Right ventricle myocardium inferior (tissue), 1 donor: ENCODE data around the gene NFKBIE. TPM values are rescaled to one million over a fixed set of nuclear protein-coding genes. Genes with fewer than 3 reads are reported as not detected.

ENCODE experiments used
- total RNA-seq: library from RNA; stranded (reverse); fragmentation: NEBNext Ultra II Directional; extraction: Animal tissue kit (Norgen Biotek cat#: 25700); gene quantifications from one replicate; pipeline ENCODE4 v1.2.1, GENCODE V29; 2021
- donor health status: DM: no; HTN: yes; CAD: no; lungs with severe emphysema.

The NFKBIE gene
- total RNA-seq, 1 donor from 2014 or later, result 2.4 TPM

Other genes starting within 250 kb of the NFKBIE start
- gene MRPL14, start 138.1 kb downstream of the NFKBIE start, total RNA-seq, result 41.7 TPM
- gene TMEM63B, start 138.0 kb downstream of the NFKBIE start, total RNA-seq, result 44.5 TPM
- 0.27 TPM for gene CAPN11, start 106.7 kb downstream of the NFKBIE start, total RNA-seq
- gene MYMX, start 48.6 kb downstream of the NFKBIE start, total RNA-seq, result not detected
- gene SLC29A1, start 42.0 kb downstream of the NFKBIE start, total RNA-seq, result 170 TPM
- 867 TPM for gene HSP90AB1, start 18.4 kb downstream of the NFKBIE start, total RNA-seq
- 21.3 TPM for gene SLC35B2, start 8.0 kb downstream of the NFKBIE start, total RNA-seq
- gene TMEM151B, start 4.9 kb upstream of the NFKBIE start, total RNA-seq, result not detected
- gene AARS2, start 47.8 kb upstream of the NFKBIE start, total RNA-seq, result 10.6 TPM
- not detected for gene SPATS1, start 77.1 kb upstream of the NFKBIE start, total RNA-seq
- 18.6 TPM for gene CDC5L, start 122.2 kb upstream of the NFKBIE start, total RNA-seq